Measurements from ENCODE around the gene FIG4. TPM values are rescaled to one million over a fixed set of nuclear protein-coding genes. Genes with fewer than 3 reads are reported as not detected.
A peak's percentile ranks its signal among the peaks of the same experiment; 100 is the strongest.

FIG4 gene
- polyA plus RNA-seq, 3 donors: 23.6 to 25.6 (median 25.1) TPM

- no peak for DNase-seq (ENCODE audit: extremely low read depth in 1 of 11, low read depth in 9 of 11, low spot score in 4 of 11)
Observed at GRCh38 chr6:109782491-109782999, 91.4 kb downstream of the FIG4 start.

DNA sequence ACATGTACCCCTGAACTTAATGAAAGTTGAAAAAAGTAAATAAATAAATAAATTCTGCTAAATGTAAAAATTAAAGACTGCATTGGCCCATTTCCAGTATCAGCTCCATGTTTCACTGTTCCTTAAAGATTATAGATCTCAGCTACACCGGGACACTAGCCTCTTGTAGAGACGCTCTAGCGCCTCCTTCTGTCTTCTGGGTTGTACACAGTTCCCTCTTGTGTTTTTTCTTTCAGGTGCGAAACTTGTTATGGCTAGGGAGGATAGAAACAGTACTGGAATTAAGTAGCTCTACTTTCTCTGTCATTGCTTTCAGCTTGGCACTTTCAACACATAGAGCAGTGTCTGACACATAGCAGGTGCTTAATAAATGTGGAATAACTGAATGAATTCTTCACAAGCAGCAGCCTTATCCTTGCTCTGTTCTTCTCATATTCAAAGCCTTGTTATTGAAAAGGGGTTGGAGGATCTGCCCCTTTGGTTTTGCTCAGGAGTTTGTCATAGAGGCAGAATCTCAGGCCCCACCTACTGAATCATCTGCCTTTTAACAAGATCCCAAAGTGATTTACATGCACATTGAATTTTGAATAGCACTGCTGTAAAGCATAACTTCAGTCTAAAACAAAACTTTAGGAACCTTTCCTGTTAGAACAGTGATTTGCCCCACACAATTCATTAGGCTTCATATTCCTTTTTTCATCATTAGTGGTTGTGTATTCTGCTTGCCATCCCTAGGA, 92.3 kb downstream of the FIG4 start:
- no peak for DNase-seq (ENCODE audit: extremely low read depth in 1 of 11, low read depth in 9 of 11, low spot score in 4 of 11)

- DNase-seq (ENCODE audit: extremely low read depth in 1 of 11, low read depth in 9 of 11, low spot score in 4 of 11): no peak
Observed at GRCh38 chr6:109787312-109787711, 96.2 kb downstream of the FIG4 start.

DNA sequence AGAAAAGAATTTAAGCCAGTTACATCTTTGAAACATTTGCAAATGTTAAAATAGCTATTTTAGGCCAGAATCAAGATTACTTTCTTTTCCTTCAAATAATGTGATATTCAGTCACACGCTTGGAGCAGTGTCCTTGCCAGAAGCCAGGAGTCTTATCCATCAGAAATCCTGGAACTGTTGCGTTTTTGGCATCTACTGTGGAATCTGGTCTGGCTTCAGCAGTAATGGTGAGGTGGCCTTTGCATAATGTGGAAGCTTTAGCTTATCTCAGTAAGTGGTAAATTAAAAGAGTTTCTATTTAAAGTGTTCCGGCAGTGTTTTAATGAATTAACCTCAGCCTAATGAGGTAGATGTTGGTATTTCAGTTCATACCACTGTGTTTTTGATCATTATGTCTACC, 97.6 kb downstream of the FIG4 start:
- no peak for DNase-seq (ENCODE audit: extremely low read depth in 1 of 11, low read depth in 9 of 11, low spot score in 4 of 11)

- no peak for DNase-seq (ENCODE audit: extremely low read depth in 1 of 11, low read depth in 9 of 11, low spot score in 4 of 11)
Observed at GRCh38 chr6:109790131-109790530, 99.0 kb downstream of the FIG4 start.

GRCh38 chr6:109791301-109791700, 100.2 kb downstream of the FIG4 start:
- DNase-seq (ENCODE audit: extremely low read depth in 1 of 11, low read depth in 9 of 11, low spot score in 4 of 11): peak in 6 of 11 donors; percentile 13 to 47 (median 27)

DNA sequence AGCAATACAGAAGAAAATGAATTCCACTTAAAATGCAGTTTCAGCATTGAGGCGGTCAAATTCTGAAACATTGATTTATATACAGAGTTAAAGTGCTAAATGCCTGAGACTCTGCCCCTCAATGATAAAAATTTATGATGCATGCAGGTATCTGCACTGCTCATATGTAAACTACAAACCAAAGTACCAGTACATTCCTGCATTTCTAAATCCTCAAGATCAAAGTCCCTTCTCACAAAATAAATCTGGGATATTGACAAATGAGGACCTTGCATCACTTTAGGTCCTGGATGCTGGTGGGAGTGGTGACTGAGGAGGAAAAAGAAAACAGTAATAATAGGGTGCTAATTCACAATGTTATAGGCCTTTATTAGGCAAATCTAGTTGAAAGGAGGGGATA, 101.9 kb downstream of the FIG4 start:
- DNase-seq (ENCODE audit: extremely low read depth in 1 of 11, low read depth in 9 of 11, low spot score in 4 of 11): peak in 3 of 11 donors; percentile 27 to 38 (median 36)

GRCh38 chr6:109793792-109794191, 102.7 kb downstream of the FIG4 start:
- peak in 2 of 11 donors; percentile 15 to 26 for DNase-seq (ENCODE audit: extremely low read depth in 1 of 11, low read depth in 9 of 11, low spot score in 4 of 11)

GRCh38 chr6:109794201-109794923, 103.3 kb downstream of the FIG4 start:
- DNase-seq (ENCODE audit: extremely low read depth in 1 of 11, low read depth in 9 of 11, low spot score in 4 of 11): no peak

- no peak for DNase-seq (ENCODE audit: extremely low read depth in 1 of 11, low read depth in 9 of 11, low spot score in 4 of 11)
Observed at GRCh38 chr6:109795994-109796555, 105.0 kb downstream of the FIG4 start.

- no peak for DNase-seq (ENCODE audit: extremely low read depth in 1 of 11, low read depth in 9 of 11, low spot score in 4 of 11)
Observed at GRCh38 chr6:109799129-109799528, 108.0 kb downstream of the FIG4 start.

- DNase-seq (ENCODE audit: extremely low read depth in 1 of 11, low read depth in 9 of 11, low spot score in 4 of 11): no peak
Observed at GRCh38 chr6:109799664-109800063, 108.6 kb downstream of the FIG4 start.

- no peak for DNase-seq (ENCODE audit: extremely low read depth in 1 of 11, low read depth in 9 of 11, low spot score in 4 of 11)
Observed at GRCh38 chr6:109800771-109801170, 109.7 kb downstream of the FIG4 start.

DNA sequence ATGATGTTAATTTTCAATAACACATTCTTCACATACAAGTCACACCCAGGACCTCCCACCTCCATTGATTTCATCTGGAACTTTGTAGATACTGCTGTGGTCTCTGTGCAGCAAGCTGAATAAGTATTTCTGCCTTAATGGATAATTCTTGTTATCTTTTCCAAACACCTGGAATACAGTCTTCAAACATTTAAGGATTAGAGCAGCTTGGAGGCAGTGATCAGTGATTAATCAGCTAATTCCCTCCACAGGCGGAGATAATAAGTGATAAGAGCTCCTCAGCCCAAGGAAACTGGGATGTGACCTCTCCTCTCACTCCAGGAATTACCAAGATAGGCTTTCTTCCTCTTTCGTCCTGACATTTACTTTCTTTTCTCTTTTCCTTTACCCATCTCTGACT, 110.7 kb downstream of the FIG4 start:
- DNase-seq (ENCODE audit: extremely low read depth in 1 of 11, low read depth in 9 of 11, low spot score in 4 of 11): no peak

- DNase-seq (ENCODE audit: extremely low read depth in 1 of 11, low read depth in 9 of 11, low spot score in 4 of 11): no peak
Observed at GRCh38 chr6:109804020-109804419, 112.9 kb downstream of the FIG4 start.

DNA sequence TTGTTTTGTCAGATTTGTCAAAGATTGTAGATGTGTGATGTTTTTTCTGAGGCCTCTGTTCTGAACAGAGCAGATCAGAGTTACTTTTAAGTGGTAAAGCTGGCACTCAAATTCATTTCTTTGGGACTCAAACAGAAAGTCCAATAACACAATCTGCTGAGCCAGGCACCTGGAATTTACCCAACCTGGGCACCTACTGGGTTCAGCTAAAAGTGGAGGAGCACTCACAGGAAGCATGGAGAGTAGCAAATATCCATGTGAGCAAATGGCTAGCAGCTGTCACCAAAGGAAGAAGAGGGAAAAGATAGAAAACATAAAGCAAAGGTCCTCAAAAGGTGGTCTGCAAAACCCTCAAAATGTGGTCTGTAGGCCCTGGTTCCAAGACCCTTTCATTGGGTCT, 116.8 kb downstream of the FIG4 start:
- no peak for DNase-seq (ENCODE audit: extremely low read depth in 1 of 11, low read depth in 9 of 11, low spot score in 4 of 11)

DNA sequence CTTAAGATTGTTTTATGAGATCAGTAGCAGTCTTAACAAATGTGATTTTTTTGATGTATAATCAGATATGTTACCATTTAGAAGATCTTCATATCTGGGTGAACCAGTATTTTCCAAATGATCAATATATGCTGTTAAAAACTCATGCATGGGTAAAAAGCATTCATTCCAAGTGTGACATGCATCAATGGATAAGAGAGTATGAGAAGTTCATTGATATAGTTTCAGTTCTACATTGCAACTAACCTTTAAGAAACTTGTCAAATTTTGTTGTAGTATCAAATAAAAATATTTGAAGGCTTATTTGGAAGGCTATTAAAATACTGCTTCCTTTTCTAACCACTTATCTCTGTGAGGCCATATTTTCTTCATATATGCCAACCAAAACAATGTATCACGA, 117.7 kb downstream of the FIG4 start:
- DNase-seq (ENCODE audit: extremely low read depth in 1 of 11, low read depth in 9 of 11, low spot score in 4 of 11): no peak

DNA sequence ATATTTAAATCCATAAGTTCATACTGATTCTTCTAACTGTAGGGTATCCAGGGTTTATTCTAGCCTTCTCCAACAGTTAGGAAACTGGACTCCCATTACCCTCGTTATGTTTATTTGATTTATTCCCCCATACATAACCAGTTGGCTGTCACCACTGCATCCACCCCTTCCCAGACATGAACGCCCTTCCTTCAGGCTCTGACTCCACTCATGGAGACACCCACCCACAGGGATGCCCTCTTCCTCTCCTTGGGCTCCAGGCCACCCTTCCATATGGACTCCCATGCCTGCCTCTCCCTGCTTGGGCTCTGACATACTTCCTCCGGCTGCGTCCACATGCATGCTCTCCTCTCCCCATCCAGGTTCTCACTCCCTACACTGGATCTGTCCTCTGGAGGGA, 124.0 kb downstream of the FIG4 start:
- DNase-seq (ENCODE audit: extremely low read depth in 1 of 11, low read depth in 9 of 11, low spot score in 4 of 11): no peak

DNA sequence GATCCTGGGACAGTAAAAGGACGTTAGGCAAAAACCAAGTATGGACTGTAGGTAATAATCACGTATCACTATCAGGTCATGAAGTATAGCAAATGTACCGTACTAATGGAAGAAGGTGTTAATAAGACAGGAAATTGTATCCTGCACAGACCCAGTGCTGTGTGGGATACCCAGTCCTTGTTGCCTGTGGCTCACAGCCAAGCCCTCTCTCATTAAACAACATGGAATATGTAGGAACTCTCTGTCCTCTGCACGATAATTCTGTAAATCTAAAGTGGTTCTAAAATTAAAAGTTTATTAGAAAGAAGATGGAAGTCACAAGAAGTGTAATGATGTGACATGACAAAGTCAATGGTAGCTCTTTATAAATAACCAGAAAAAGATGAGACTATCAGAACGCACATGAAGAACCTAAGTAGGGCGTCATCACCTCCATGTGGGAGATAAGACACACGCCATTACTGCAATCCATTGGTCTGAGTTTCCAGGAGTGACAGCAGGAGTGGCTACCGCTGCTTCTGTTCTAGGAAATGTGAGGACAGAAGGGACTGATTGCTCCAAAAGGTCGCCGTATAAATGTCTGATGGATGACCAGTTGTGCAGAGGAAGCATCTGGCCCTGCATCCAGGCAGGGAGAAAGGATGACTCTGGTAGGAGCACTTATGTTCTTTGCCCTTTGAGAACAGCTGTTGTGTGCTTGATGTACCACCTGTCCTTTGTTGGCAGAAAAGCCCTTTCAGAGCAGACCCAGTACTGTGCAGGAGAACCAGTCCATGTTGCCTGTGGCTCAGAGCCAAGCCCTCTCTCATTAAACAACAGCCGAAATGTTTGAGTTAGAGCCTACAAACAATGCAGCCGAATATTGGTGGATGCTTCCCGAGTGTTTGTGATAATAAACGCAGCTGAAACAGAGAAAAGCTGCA, 125.6 kb downstream of the FIG4 start:
- DNase-seq (ENCODE audit: extremely low read depth in 1 of 11, low read depth in 9 of 11, low spot score in 4 of 11): no peak
